Umbilical cord (tissue), 2 donors: ENCODE measurements around the gene PNPLA7. TPM values are rescaled to one million over a fixed set of nuclear protein-coding genes. Genes with fewer than 3 reads are reported as not detected.
"Not testable (repeated sequence)": the region's sequence is repeated elsewhere in the genome, so short reads cannot be mapped to it uniquely, and the experiment has no call there.

Source experiments
- DNase-seq: peaks from one replicate; pipeline ENCODE4 v3.0.0-alpha.2; 2015; ENCODE audit warnings: low spot score
- total RNA-seq: library from RNA; depleted of rRNA; stranded (reverse); fragments of >200 nt; gene quantifications from one replicate; pipeline ENCODE4 v1.2.3, GENCODE V29; 2014; ENCODE audit warnings: low replicate concordance; ENCODE audit not compliant: insufficient read depth

PNPLA7 gene
- 4.3 TPM for total RNA-seq

DNA sequence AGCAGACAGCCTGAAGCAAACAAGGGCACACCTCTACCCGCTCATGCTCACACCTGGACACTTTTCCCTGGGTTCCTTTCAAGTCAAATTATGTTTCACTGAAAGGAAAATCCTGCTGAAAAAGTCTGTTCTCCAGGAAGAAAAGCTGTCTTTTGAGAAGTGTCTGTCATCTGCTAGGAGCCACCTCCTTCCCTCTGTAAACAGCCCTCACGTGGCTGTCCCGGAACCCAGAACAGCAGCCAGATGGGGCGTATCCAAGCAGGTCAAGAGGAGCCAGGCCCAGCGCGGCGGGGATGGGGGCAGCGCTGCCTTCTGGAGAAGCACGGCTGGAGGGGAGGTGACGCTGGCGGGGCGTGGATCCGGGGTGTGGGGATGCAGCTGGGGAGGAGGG lies at the start of gene PNPLA7:
Gene PNPLA7 (minus strand): TSS at position 172 of the 391 bp plus-strand sequence. CDS start 205 bp downstream, outside the sequence.
- peak; percentile 90 for DNase-seq

DNA sequence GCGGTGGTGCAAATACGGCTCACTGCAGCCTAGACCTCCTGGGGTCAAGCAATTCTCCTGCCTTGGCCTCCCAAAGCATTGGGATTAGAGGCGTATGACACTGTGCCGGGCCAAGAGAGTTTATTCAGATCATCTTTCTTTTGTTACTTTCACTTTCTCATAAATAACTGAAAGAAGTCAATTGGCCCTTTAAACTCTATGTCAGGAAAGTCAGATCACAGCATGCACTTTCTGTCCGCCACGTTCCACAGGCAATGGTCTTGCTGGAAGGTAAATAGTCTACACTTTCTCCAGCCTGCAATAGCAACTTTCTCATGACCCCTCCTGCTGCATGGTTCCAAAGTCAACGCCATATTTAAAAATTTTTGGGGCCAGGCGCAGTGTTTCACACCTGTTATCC lies 48.7 kb upstream of the PNPLA7 start:
- DNase-seq, result no peak

DNA sequence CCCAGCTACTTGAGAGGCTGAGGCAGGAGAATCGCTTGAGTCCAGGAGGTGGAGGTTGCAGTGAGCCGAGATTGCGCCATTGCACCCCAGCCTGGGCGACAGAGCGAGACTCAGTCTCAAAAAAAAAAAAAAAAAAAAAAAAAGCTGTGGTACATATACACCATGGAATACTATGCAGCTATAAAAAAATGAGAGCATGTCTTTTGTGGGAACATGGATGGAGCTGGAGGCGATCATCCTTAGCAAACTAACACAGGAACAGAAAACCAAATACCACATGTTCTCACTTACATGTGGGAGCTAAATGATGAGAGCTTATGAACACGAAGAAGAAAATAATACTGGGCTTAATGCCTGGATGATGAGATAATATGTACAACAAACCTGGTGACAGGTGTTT lies 46.4 kb upstream of the PNPLA7 start:
- not testable (repeated sequence) for DNase-seq

DNA sequence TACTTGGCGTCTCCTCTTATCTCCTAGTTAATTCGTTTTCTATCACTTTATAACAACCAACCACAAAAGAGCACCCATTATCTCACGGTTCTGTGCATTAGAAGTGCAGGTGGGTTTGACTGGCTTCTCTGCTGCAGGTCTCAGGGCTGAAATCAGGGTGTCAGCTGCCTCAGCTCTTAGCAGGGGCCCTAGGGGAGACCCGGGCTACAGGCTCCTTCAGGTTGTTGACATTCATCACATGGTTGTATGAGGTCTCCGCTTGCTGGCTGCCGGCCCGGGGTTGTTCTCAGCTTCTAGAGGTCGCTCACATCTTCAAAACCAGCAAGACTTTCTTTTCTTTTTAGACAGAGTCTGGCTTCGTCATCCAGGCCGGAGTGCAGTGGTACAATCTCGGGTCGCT lies 43.0 kb upstream of the PNPLA7 start:
- no peak for DNase-seq

DNA sequence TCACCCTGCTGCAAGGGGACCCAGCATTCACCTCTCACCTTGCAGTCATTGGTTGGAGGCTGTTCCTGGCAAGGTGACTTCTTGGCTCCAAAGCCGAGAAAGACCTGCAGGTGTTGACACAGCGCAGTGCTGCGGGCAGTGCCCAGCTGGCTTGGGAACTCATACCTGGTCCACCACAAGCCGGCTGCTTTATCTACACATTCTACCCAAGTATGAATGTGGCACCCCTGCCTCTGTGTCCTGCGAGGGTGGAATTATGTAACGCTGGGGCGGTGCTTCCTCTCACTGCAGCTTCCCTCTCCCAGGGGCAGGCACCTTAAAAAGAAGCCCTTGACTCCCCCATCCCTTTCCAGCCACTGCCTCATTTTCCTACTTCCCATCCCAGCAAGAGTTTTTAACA lies 42.6 kb upstream of the PNPLA7 start:
- DNase-seq, result no peak

DNA sequence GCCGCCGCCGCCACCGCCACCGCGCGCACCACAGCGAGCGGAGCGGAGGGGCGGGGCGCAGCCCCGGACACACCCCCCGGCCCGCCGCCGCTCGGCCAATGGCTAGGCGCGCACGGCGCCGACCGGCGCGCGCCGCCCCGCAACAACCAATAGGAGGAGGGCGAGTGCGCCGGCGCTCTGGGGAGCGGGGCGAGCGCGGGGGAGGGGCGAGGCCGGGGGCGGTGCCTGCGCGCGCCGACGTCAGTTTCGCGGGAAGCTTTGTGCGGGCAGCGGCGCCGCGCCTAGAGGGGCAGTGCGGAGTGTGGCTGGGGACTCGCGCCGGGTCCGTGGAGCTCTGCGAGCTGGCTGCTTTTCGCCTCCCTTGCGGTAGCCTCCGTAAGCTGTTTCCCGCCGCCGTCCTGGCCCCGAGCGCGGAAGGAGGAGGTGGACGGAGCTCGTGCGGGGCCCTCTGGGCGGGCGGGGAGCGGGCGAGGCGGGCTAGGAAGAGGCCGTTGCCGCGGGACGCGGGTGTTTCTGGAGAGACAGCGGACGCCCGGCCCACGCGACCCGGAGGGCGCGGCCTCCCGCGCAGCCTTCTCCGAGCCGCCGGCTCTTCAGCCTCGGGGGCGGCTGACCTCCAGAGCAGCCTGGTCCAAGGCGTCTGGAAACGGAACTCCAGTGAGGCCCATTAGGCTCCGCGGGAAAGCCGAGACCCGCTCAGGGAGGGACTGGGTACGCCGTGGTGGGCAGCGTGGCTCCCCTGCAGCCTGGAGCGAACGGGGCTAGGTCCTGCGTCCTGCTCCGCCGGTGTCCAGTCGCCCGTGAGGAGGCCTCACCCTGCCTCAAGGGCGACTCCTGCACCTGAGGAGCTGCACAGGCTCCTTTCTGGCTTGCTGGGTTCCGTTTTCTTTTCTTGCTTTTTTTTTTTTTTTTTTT lies 40.5 kb upstream of the PNPLA7 start, which contains the start of gene ZMYND19:
Gene ZMYND19 (minus strand): TSS at position 44 of the 915 bp plus-strand sequence. CDS start 249 bp downstream, outside the sequence.
- peak; percentile 90 for DNase-seq

DNA sequence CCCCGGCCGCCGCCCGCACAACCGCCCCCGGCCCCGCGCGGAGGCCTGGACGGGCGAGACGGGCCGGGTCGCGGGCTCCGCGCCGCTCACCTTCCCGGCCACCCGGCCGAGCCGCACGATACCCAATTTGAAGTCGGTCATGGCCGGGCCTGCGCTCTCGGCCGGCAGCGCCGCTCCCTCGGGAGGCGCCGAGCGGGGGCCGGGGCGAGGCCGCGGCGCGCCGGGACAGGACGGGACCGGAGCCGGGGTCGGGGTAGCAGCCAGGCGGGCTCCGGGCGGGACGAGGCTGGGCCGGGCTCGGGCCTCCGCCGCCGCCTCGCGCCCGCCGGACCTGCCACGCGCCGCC lies 39.9 kb upstream of the PNPLA7 start:
- DNase-seq, result no peak

DNA sequence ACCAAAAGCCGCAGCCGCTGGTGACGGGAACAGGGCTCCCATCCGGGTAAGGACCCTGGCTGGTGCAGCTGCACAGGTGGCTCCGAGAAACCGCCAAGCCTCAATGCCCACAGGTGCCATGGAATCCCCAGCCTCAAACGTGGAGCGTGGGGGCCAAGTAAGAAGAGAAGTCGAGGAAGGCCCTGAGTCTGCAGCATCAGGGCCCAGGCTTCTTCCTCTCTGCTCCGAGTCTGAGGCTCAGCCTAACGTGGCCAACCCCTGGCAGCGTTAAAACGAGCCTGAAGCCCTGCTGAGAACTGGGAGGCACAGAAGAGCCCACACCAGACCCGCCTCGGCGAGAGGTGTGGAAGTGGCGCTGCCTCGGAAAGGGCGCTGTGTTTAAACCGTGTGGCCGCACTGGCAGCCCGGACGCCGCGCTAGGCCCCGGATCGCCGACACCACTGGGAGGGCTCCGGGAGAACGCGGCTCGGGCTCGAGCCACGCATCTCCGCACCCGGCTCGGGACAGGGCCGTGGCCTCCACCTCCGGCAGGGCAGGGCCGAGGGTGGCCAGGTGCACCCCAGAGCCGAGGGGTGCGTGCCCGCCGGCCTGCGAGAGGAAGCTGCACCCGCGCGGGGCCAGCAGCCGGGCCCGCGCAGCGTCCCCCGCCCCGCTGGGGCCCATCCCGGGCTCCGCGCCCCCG lies 39.4 kb upstream of the PNPLA7 start:
- no peak for DNase-seq

DNA sequence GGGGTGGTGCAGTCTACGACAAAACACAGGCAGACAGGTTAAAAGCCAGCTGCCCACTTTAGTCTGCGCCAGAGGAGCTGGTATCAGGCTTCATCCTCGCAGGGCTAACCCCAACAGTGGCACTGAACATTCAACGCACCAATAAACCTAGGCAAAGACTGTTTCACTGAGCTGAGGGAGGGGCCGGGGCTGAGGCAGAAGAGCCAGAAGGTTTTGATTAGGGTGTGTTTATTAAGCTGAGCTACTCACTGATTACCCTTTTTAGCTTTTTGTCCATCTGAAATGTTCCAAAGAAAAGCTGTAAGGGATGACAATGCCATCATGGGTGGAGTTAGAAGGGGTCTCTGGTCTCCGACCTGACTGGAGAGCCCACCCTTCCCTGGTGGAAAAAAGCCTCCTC lies 38.7 kb upstream of the PNPLA7 start:
- DNase-seq, result no peak

DNA sequence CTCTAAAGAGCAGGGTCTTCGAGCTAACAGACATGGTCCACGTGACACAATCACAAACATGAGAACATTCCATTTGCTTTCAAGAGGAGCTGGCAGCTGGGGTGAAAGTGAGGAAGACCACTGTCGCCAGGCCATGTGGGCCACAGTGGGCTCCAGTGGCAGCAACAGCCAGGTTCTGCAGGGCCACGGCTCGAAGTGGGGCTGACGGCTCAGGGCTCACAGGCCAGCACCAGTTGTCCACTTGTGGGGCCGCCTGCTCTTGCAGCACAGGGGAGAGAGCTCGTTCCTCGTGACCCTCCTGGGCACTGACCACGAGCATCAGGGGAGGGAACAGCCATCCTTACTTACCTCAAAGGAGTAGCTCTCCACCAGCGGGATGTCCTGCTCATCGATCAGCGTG lies 38.1 kb upstream of the PNPLA7 start:
- DNase-seq, result no peak

DNA sequence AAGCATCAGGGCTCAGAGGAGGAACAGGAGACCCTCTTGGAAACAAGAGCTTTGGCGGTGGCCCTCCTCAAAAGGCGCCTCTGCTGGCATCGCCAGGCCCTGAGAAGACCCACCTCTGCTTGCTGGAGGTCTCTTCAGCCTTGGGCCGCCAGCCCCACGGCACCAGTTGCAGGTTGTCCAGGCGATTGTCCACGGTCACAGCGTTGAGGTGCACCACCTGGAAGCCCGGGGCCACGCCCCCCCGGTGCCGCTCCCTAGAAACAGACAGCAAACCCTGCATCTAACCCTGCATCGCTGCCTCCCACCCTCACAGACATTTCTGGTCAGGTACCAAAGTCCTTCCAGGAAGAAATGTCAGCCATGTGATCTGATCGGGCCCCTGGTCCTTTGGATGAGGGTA lies 36.7 kb upstream of the PNPLA7 start:
- DNase-seq, result no peak

DNA sequence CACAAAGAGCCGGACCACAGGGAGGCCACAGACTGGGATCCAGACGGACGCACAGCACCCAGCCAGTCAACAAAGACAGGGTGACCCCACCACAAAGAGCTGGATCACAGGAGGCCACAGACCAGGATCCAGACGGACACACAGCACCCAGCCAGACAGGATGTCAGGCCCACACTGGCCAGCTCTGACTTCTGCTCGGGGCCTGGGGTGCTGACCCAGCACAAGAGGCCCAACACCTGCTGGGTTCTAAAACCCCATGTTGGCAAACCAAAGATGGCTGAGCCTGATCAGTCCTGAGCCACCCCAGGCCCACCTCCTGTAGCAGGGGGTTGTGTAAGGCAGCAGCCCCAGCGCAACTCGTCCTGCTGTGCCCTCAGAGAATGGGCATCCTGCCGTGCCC lies 33.8 kb upstream of the PNPLA7 start:
- no peak for DNase-seq

DNA sequence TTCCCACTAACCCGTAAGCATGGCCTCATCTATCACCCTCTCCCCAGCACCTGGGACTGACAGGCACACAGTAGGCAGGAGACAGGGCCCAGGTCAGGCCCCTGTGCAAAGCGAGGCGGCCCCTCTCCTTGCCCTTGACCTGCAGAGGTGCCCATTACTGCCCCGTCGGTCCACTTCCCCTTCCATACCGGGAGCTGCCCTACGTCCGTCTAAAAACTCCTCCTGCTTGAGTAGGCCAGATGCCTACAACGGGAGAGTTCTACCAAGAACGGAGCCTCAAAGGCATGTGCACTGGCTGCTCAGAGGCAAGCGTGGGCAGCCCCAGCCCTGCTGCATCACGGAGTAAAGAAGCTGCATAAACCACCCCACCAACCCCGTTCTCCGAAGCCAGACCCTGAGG lies 33.1 kb upstream of the PNPLA7 start:
- DNase-seq, result no peak

DNA sequence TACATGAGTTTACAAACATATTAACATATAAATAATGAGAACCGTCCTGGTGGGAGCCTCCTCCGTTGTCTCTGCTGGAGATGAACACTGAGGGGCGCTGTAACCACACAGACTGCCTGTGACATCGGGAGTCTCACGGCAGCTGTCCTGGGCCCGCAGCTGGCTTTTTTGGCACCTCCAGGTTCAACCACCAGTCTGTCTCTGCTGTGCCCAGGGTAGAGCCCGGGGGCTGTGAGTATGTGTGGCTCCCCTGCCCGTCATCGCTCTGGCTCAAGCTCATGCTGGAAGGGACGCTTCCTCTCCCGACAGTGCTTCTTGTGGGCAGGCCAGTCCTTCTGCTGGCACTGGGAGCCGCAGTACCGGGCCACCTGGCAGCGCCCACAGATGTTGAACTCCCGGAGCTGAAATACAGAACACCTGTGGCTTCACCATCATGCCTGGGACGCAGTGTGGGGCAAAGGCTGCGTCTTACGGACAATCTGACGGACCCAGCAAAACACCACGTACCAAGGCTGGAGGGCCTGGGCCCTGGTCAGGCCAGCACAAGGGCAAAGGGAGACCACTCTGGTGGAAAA lies 32.2 kb upstream of the PNPLA7 start:
- DNase-seq, result no peak

DNA sequence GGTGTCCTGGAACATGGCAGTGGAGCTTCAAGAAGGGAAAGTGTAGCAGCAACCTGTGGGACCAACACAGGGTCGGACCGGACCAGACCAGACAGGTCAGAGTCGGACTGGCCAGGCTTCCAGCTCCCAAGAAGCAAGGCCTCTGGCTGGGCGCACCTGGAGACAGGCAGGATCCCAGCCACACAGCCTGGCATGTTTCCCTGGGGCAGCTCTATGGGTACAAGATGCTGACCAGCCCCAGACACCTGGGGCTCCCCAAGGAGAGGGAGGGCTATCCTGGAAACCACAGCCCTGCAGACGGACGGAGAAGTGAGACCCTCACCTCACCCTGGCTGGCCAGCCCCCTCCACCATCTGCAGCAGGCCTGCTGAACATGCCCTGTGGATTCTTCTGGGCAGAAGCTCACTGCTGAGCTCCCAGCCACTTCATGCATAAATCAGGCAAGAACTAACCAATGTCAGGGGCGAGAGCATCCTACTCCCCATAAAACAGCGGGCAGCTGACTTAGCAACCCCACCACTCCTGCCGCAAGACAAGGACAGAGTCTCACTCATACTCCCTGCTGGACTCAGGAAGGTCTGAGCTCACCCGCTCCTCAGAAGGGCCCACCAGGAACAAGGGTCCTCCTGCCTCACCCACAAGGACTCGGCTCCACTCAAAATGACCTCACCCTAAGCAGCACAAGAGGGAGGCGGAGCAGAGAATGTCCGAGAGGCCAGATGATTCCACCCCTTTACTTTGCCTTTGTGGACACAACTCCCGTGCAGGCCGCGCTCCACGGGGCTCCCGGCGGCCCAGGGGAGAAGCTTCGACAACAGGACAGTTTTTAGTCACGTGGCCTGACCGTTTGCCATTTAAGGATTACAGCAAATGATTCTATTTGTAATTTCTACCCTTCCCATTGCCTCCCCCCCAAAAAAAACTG lies 31.4 kb upstream of the PNPLA7 start:
- DNase-seq, result no peak

DNA sequence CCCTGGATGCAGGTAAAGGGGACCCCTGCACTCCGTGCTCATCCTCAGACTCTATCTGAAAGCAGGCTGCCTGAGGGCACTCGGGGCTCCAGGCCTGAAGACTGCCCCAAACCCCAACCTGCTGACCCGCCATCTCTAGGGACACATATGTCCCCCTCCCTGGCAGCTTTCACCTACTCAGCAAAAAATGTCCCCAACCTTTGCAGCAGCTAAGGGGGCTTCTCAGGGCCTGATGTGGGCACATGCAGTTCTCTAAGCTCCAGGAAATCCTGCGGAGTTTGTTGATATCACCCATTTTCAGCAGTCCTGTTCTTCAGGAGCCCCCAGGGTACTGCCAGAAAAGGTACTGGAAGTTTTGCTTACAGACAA lies 30.7 kb upstream of the PNPLA7 start:
- no peak for DNase-seq

DNA sequence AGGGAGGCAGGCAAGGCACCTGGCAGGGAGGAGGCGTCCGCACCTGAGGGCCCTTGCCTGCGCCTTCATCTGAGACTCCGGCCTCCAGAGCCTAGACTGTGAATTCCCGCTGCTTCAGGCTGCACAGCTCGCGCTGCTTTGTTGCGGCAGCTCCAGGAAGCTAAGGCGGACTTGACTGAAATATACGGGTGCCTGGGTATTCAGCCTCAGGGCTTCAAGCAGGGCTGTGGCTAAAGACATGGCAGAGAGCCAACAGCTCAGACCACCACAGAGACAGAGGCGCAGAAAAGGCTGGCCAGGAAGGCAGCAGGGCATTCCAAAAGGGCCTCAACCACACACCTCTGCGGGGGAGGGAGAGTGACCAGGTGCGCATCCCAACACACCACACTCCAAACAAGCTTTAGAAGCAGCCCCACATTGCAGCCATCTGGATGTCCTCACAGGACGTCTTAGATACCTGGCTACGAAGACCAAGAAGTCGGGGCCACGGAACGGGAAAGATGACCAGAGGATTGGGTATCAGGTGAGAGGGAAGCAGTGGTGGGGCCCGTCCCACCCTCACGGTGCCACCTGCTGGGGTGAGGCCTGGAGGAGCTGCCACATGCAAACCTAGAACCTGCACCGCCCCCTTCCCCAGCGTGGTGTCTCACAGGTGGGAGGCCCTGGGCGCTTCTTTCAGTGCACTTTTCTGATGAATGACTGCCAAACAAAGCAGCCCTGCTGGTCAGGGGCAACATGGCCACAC lies 30.2 kb upstream of the PNPLA7 start:
- no peak for DNase-seq

DNA sequence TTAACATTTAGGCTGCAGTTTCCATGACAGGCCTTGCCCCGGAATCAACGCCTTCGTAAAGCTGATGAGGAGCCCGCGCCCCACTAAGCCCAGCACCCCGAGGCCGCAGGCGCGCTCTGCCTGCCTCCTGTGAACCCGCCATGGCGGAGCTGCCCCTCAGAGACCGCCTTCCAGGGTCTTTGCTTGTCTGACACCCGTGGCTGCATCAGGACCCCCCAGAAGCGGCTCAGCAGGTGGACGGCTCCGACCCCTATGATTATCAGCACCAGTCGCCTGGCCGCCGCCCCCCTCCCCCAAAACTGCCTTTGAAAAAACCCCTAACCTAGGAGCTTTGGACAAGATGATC lies 29.0 kb upstream of the PNPLA7 start:
- no peak for DNase-seq

DNA sequence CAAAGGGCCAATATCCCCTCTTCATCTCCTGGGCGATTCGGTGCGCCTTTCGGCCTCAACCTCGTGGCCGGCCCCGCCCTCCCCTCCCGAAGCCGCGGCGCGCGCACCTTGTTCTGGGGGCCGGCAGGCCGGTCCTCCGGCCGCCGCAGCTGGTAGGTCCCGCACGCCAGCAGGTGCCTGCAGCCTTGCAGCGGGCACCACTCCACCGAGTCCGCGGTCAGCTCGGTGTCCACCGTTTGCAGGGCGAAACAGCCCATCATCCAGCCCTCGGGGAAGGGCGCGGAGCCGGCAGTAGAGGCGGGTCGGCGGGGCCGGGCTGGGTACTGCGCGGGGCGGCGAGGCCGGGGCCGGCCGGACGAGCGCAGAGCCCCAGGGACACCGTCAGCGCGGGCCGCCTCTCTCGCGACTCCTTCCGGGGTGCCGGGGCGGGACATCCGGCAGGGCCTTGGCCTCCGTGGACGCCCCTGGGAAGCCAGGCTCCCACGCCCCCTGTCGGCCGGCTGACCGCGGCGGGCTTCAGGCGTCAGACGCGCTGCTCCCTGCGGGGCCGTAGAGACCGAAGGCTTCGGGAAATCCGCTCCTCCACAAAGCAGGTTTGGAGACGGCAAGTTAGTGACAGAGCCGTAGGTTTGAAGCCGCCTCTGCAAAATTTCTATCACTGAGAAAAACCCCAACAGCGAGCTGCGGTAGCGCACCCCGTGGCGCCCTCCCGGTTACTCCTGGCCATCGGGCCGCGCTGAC lies 28.5 kb upstream of the PNPLA7 start, which contains the start of gene DPH7:
Gene DPH7 (minus strand): TSS at position 408 of the 741 bp plus-strand sequence. CDS start 148 bp downstream, at position 260.
- peak; percentile 95 for DNase-seq
